GM12801 (cell line): ENCODE measurements around the gene ZNF488.

Experiments used
- CTCF ChIP-seq: IDR thresholded peaks from one replicate; pipeline ENCODE4 v1.5.1; 2011; ENCODE audit warnings: control low read depth; ENCODE audit not compliant: insufficient read length; ENCODE audit errors: extremely low read depth

The ZNF488 gene

GRCh38 chr10:47330366-47330765, 53.7 kb downstream of the ZNF488 start:
- no peak for TF ChIP-seq CTCF

GRCh38 chr10:47329855-47330254, 54.2 kb downstream of the ZNF488 start:
- TF ChIP-seq CTCF, result no peak

- no peak for TF ChIP-seq CTCF
Observed at GRCh38 chr10:47326927-47327330, 57.2 kb downstream of the ZNF488 start.

- TF ChIP-seq CTCF, result no peak
Observed at GRCh38 chr10:47326306-47326926, 57.7 kb downstream of the ZNF488 start.

GRCh38 chr10:47325303-47326291, 58.5 kb downstream of the ZNF488 start:
- no peak for TF ChIP-seq CTCF

GRCh38 chr10:47323636-47324296, 60.3 kb downstream of the ZNF488 start:
- no peak for TF ChIP-seq CTCF

GRCh38 chr10:47323087-47323486, 61.0 kb downstream of the ZNF488 start:
- TF ChIP-seq CTCF, result no peak
